Frontal cortex (tissue), 4 donors: Measurements from ENCODE around the gene TNFRSF4. TPM values are rescaled to one million over a fixed set of nuclear protein-coding genes. Genes with fewer than 3 reads are reported as not detected.

ENCODE experiments used
- DNase-seq, 2 donors: peaks; one replicate each; pipeline ENCODE4 v3.0.0; 2012; ENCODE audit warnings: low spot score in 2 of 2
- FAIRE-seq: peaks from 2 replicates; lab custom pipeline; 2012; peaks lifted over from hg19 to GRCh38; lab: Jason Lieb, UNC
- total RNA-seq: library from RNA; depleted of rRNA; stranded (reverse); fragments of >200 nt; gene quantifications from one replicate; pipeline ENCODE4 v1.2.3, GENCODE V29; 2014
- donor health status: control.
- donor health status: control.
- donor health status: control.

The TNFRSF4 gene
- total RNA-seq, 1 donor from 2014 or later, result not detected

GRCh38 chr1:1222575-1223225 lies 8.7 kb upstream of the TNFRSF4 start:
- no peak for FAIRE-seq

GRCh38 chr1:1221887-1222574 lies 8.1 kb upstream of the TNFRSF4 start:
- FAIRE-seq (no peak), DNase-seq (no peak)

More at GRCh38 chr1:1222575-1223225, 8.7 kb upstream of the TNFRSF4 start:
- no peak for DNase-seq

- no peak for DNase-seq
- FAIRE-seq, result no peak
These were observed 6.2 kb upstream of the TNFRSF4 start for GRCh38 chr1:1220197-1220596.

- DNase-seq (no peak), FAIRE-seq (no peak)
These were observed 5.4 kb upstream of the TNFRSF4 start for GRCh38 chr1:1219341-1219740.

GRCh38 chr1:1218524-1219200 lies 4.7 kb upstream of the TNFRSF4 start:
- FAIRE-seq (no peak), DNase-seq (no peak)

GRCh38 chr1:1217621-1218523 lies 3.9 kb upstream of the TNFRSF4 start:
- peak in 1 of 2 donors; percentile 75 for DNase-seq
- FAIRE-seq, result no peak

- DNase-seq (no peak), FAIRE-seq (no peak)
These were observed 3.0 kb upstream of the TNFRSF4 start for GRCh38 chr1:1216770-1217620.

- DNase-seq (no peak), FAIRE-seq (no peak)
These were observed 2.1 kb upstream of the TNFRSF4 start for GRCh38 chr1:1215881-1216605.

- DNase-seq (no peak), FAIRE-seq (no peak)
These were observed 1.2 kb upstream of the TNFRSF4 start for GRCh38 chr1:1215080-1215676.

GRCh38 chr1:1212780-1213344 lies 1.1 kb downstream of the TNFRSF4 start:
- no peak for DNase-seq
- FAIRE-seq, result no peak

- no peak for FAIRE-seq
- DNase-seq, result no peak
These were observed 2.2 kb downstream of the TNFRSF4 start for GRCh38 chr1:1211541-1212441.

- FAIRE-seq (no peak), DNase-seq (no peak)
These were observed 3.0 kb downstream of the TNFRSF4 start for GRCh38 chr1:1210726-1211540.

- FAIRE-seq (no peak), DNase-seq (no peak)
These were observed 5.1 kb downstream of the TNFRSF4 start for GRCh38 chr1:1208713-1209433.

- DNase-seq, result no peak
These were observed 6.4 kb downstream of the TNFRSF4 start for GRCh38 chr1:1207571-1207892.

GRCh38 chr1:1206966-1207531 lies 6.9 kb downstream of the TNFRSF4 start:
- FAIRE-seq, result no peak
- no peak for DNase-seq

More at GRCh38 chr1:1207571-1207892, 6.4 kb downstream of the TNFRSF4 start:
- FAIRE-seq, result no peak
